H1 (cell line): ENCODE data around the gene OSBP2. TPM values are rescaled to one million over a fixed set of nuclear protein-coding genes. Genes with fewer than 3 reads are reported as not detected.

ENCODE experiments used
- RAD21 ChIP-seq, 2 experiments: IDR thresholded peaks in 1 of 2; conservative IDR thresholded peaks in 1 of 2; 2 replicates each; pipeline ENCODE4 v1.6.1; 2011; ENCODE audit warnings: low read depth in 2 of 2, low read length in 2 of 2, improper control_type of control experiment in 1 of 2, inconsistent platforms in 1 of 2, mild to moderate bottlenecking in 1 of 2, moderate library complexity in 1 of 2
- polyA plus RNA-seq, 7 experiments: library from polyadenylated mRNA; depleted of rRNA in 3 of 7; stranded (reverse) in 5 of 7; unstranded in 2 of 7; fragments of >200 nt in 5 of 7; fragments of 200-250 nt in 2 of 7; gene quantifications; 1 replicate in 5 of 7; 2 replicates in 1 of 7; 4 replicates in 1 of 7; pipeline versions ENCODE4 v1.2.1 to v1.2.3, GENCODE V29; 2011 to 2013; ENCODE audit warnings: missing spikeins in 2 of 7, mixed read lengths in 2 of 7
- total RNA-seq: library from RNA; stranded (reverse); fragmentation: NEBNext Ultra II Directional; extraction: Animal tissue kit (Norgen Biotek cat#: 25700); gene quantifications from 2 replicates; pipeline ENCODE4 v1.2.1, GENCODE V29; 2021

OSBP2 gene
- total and polyA plus RNA-seq, 2 of the 8 experiments (the other 6 are each of a cell fraction or from before 2014, with no cell fraction given) = 3.4 to 3.7 TPM

DNA sequence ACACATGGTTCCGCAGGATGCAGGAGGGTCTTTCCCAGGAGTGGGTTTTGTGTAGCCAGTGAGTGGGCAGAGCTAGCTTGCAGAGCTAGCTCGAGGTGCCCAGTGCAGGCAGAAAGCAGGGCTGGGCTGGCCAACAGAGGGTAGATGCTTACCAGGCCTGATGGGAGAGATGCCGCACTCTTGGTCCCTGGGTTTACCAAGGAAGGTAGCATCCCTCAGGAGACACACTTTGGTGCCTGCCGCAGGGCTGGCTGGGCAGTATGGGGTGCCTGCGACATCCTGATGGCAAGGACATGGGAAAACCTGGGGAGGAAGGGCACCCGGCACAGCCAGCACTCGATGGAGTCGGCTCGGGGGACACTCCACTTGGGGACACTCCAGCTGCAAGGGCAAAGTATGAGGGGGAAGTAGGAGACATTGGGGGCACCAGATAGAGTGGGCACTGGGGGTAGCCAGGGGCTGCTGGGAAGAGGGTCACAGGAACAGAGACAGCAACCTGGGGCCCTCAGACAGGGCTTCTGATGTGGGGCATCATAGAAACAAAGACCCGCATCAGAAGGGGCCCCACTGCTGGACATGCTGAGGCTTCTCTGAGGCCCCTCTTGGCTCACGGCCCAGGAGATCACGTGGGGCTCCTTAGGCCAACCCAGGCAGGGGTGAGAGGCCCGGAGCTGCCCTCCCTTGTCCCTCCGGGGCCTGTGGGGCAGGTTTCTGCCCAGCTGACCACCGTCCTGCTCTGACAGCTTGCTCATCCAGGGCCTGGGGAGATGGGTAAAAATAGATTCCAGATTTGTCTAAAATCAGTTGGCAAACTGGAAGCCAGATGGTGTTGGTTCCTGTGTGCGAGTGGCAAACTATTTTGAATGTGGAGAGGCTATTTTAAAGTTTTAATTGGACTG lies 184.1 kb downstream of the OSBP2 start (continued):
- TF ChIP-seq RAD21 (IDR thresholded peaks at IDR 0.05 in 1 of 2, conservative IDR thresholded peaks at IDR 0.05 in 1 of 2; ENCODE audit: low read depth in 2 of 2, low read length in 2 of 2) = no peak
